IMR-90 (cell line): ENCODE measurements around the gene MGA. TPM values are rescaled to one million over a fixed set of nuclear protein-coding genes. Genes with fewer than 3 reads are reported as not detected.

Experiments used
- ATAC-seq: fragments of 200-7000 bp; cut with Tn5 transposase; 2 replicates; pipeline ENCODE4 v1.9.1; 2020; ENCODE audit warnings: low read depth, mild to moderate bottlenecking, moderate library complexity
- BruUV-seq: library from RNA; stranded (reverse); fragments of 400-500 nt; replicated peaks from 2 replicates; lab custom pipeline; 2021; lab: Mats Ljungman, UMichigan
- CTCF ChIA-PET: fragments of 300-600 bp; formaldehyde crosslinking; extraction: SDS; loops from one replicate; lab custom pipeline; 2021; ENCODE audit warnings: antibody characterized with exemption; lab: Yijun Ruan, JAX
- POLR2A ChIA-PET: fragments of 300-600 bp; sonication (Branson Sonifier 250); formaldehyde crosslinking; loops from one replicate; lab custom pipeline; 2022; ENCODE audit warnings: antibody characterized with exemption; ENCODE audit not compliant: unreplicated experiment; lab: Charles Lee
- DNase-seq: peaks from one replicate; pipeline ENCODE4 v3.0.0; 2013
- H2AFZ ChIP-seq: replicated peaks from 2 replicates; pipeline ENCODE3; 2013; ENCODE audit warnings: low read length, mild to moderate bottlenecking; ENCODE audit not compliant: poor library complexity
- H2AK5ac ChIP-seq: 2 replicates; pipeline ENCODE4 v1.6.1; 2013; ENCODE audit warnings: low read depth, low read length, inconsistent platforms
- H2AK9ac ChIP-seq: replicated peaks from 2 replicates; pipeline ENCODE3; 2013; ENCODE audit warnings: mild to moderate bottlenecking, low read depth, low read length, moderate library complexity; ENCODE audit not compliant: poor library complexity
- H2BK120ac ChIP-seq: 2 replicates; pipeline ENCODE4 v1.6.1; 2013; ENCODE audit warnings: low read depth, low read length, inconsistent platforms
- H2BK15ac ChIP-seq: 3 replicates; pipeline ENCODE4 v1.6.1; 2013; ENCODE audit warnings: low read depth, low read length, inconsistent platforms
- H2BK20ac ChIP-seq: 2 replicates; pipeline ENCODE4 v1.6.1; 2013; ENCODE audit warnings: low read depth, mild to moderate bottlenecking, inconsistent platforms, low read length, moderate library complexity
- H2BK5ac ChIP-seq: 2 replicates; pipeline ENCODE4 v1.6.1; 2013; ENCODE audit warnings: mild to moderate bottlenecking, low read depth, low read length, inconsistent platforms; ENCODE audit not compliant: poor library complexity, severe bottlenecking
- H3K14ac ChIP-seq: replicated peaks from 2 replicates; pipeline ENCODE4 v1.6.1; 2013; ENCODE audit warnings: low read depth, low read length, inconsistent platforms
- H3K18ac ChIP-seq: 2 replicates; pipeline ENCODE4 v1.6.1; 2013; ENCODE audit warnings: low read depth, low read length, control low read depth
- H3K23ac ChIP-seq: 2 replicates; pipeline ENCODE4 v1.6.1; 2013; ENCODE audit warnings: low read depth, low read length, inconsistent platforms
- H3K27ac ChIP-seq: 2 replicates; pipeline ENCODE4 v1.5.1; 2013; ENCODE audit warnings: mild to moderate bottlenecking, control low read depth, low read length; ENCODE audit not compliant: insufficient read depth
- H3K27me3 ChIP-seq: 2 replicates; pipeline ENCODE4 v1.6.1; 2013; ENCODE audit warnings: low read length; ENCODE audit not compliant: control insufficient read depth, insufficient read depth
- H3K36me3 ChIP-seq: 2 replicates; pipeline ENCODE4 v1.6.1; 2013; ENCODE audit warnings: low read length, mixed read lengths; ENCODE audit not compliant: control insufficient read depth, insufficient read depth
- H3K4ac ChIP-seq: 2 replicates; pipeline ENCODE4 v1.6.1; 2013; ENCODE audit warnings: low read depth, low read length, inconsistent platforms
- H3K4me1 ChIP-seq: 2 replicates; pipeline ENCODE4 v1.6.1; 2013; ENCODE audit warnings: low read length, mixed read lengths; ENCODE audit not compliant: control insufficient read depth, insufficient read depth
- H3K4me2 ChIP-seq: 2 replicates; pipeline ENCODE4 v1.6.1; 2013; ENCODE audit warnings: low read depth, mild to moderate bottlenecking, control low read depth, low read length, moderate library complexity
- H3K4me3 ChIP-seq: 2 replicates; pipeline ENCODE4 v1.5.1; 2013; ENCODE audit warnings: low read depth, mild to moderate bottlenecking, control low read depth, low read length, moderate library complexity; ENCODE audit not compliant: insufficient read depth
- H3K56ac ChIP-seq: 2 replicates; pipeline ENCODE4 v1.6.1; 2013; ENCODE audit warnings: low read length, inconsistent platforms; ENCODE audit not compliant: insufficient read depth; ENCODE audit errors: extremely low read depth
- H3K79me1 ChIP-seq, 2 experiments: 2 replicates each; pipeline ENCODE4 v1.6.1; 2013; ENCODE audit warnings: low read length in 2 of 2, inconsistent platforms in 1 of 2, low read depth in 1 of 2
- H3K9ac ChIP-seq: 2 replicates; pipeline ENCODE4 v1.6.1; 2013; ENCODE audit warnings: low read depth, low read length, control low read depth
- H3K9me1 ChIP-seq: 2 replicates; pipeline ENCODE4 v1.6.1; 2013; ENCODE audit warnings: low read length, inconsistent platforms; ENCODE audit not compliant: insufficient read depth
- H3K9me3 ChIP-seq: 2 replicates; pipeline ENCODE4 v1.6.1; 2013; ENCODE audit warnings: low read length; ENCODE audit not compliant: control insufficient read depth, insufficient read depth
- H4K20me1 ChIP-seq: 2 replicates; pipeline ENCODE4 v1.6.1; 2013; ENCODE audit warnings: low read length, inconsistent platforms; ENCODE audit not compliant: insufficient read depth
- H4K5ac ChIP-seq: 2 replicates; pipeline ENCODE4 v1.6.1; 2013; ENCODE audit warnings: mild to moderate bottlenecking, low read depth, low read length, control low read depth
- H4K8ac ChIP-seq, 2 experiments: 2 replicates each; pipeline ENCODE4 v1.6.1; 2013; ENCODE audit warnings: low read depth in 2 of 2, low read length in 2 of 2, control low read depth in 1 of 2, inconsistent platforms in 1 of 2
- H4K91ac ChIP-seq: 2 replicates; pipeline ENCODE4 v1.6.1; 2013; ENCODE audit warnings: low read depth, low read length, inconsistent platforms; ENCODE audit not compliant: insufficient read depth
- BHLHE40 ChIP-seq: fragments of 150-350 bp; IDR thresholded peaks from 2 replicates; pipeline ENCODE4 v1.6.1; 2016; ENCODE audit warnings: mild to moderate bottlenecking, low read depth, low read length
- SMC3 ChIP-seq: fragments of 150-350 bp; IDR thresholded peaks from 2 replicates; pipeline ENCODE4 v1.6.1; 2016; ENCODE audit warnings: low read depth, mild to moderate bottlenecking, antibody characterized with exemption, low read length, moderate library complexity
- WGBS, 2 experiments: methylation state at CpG; one replicate each; pipeline versions ENCODE4 v1.1.5 to v1.1.7; 2013; ENCODE audit warnings: missing lambda C conversion rate in 2 of 2; ENCODE audit not compliant: insufficient read length in 1 of 2; ENCODE audit errors: extremely low coverage in 2 of 2; 5-methylcytosine and 5-hydroxymethylcytosine counted together
- dilution Hi-C: fragments of 300-500 bp; cut with HindIII; formaldehyde crosslinking; loops from one replicate; pipeline ENCODE4 v1.14.3; 2018; ENCODE audit warnings: low sequenced_read_pairs; ENCODE audit not compliant: unreplicated experiment
- in situ Hi-C: fragments of 300-500 bp; cut with MboI; formaldehyde crosslinking; loops from 3 replicates; pipeline ENCODE4 v1.14.3; 2019; ENCODE audit warnings: low sequenced_read_pairs, inconsistent platforms, mixed read lengths
- intact Hi-C: fragments of 100-400 bp; cut with micrococcal nuclease; formaldehyde crosslinking; loops from 2 replicates; pipeline ENCODE4 v1.10.0; 2022
- polyA plus RNA-seq, 3 experiments: library from polyadenylated mRNA; depleted of rRNA; stranded (reverse); fragments of >200 nt; gene quantifications; 2 replicates each; pipeline ENCODE4 v1.2.3, GENCODE V29; 2012; ENCODE audit warnings: low replicate concordance in 1 of 3
- total RNA-seq: library from RNA; depleted of rRNA; stranded (reverse); fragments of >200 nt; gene quantifications from 2 replicates; pipeline ENCODE4 v1.2.3, GENCODE V29; 2012
- TF ChIP-seq, protein P1 (sequence below): fragments of 150-350 bp; IDR thresholded peaks from 2 replicates; pipeline ENCODE4 v1.6.1; 2016; ENCODE audit warnings: low read depth, mild to moderate bottlenecking, low read length, moderate library complexity, borderline replicate concordance

Gene MGA
- total and polyA plus RNA-seq, 2 of the 4 experiments (the other 2 are of a cell fraction): 3.2 to 38.0 TPM

DNA sequence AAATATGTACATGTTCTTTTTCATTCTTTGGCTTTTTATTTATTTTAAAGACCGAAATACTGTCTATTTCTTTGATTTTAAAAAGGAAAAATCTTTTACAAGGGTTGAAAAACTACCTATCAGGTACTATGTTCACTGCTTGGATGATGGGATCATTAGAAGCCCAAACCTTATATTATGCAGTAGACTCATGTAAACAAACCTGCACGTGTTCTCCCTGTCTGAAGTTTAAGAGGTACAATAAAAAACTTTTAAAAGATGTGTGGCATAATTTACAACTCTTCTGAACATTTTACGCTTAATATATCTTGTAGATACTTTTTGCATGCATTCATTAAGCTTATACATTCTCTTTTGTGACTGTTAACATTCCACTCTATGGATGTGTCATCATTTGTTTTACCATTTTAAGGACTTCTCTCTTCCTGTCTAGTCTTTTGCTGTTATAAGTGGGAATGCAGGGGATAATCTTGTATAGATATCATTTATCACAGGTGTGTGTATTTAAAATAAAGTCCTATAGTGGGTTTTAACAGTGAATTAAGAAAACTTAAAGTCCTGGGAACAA, 6.2 kb downstream of the MGA start:
- Histone ChIP-seq H3K4ac (no peak overlapping the region), H3K27ac (no peak overlapping the region), H2BK20ac (no peak overlapping the region), H2BK15ac (no peak overlapping the region), H2BK5ac (peak overlapping the region; percentile 66), H2AK9ac (no peak overlapping the region), H3K9ac (no peak overlapping the region), H3K23ac (no peak overlapping the region), H3K4me3 (no peak overlapping the region), H3K18ac (no peak overlapping the region), H3K56ac (no peak overlapping the region), H3K9me1 (peaks cover 12% of the 10 kb centered on the region; the same call in 1 of the 2 replicates), H4K91ac (no peak overlapping the region), H3K4me2 (peak overlapping the region; percentile 77; the same call in 1 of the 2 replicates), H3K79me1 (peaks cover 31 to 65% of the 10 kb centered on the region in 2 experiments), H2AFZ (no peak overlapping the region), H3K9me3 (no peaks in the 10 kb centered on the region), H3K27me3 (no peaks in the 10 kb centered on the region), H2BK120ac (no peak overlapping the region), H4K8ac (no peak overlapping the region; a peak in 1 of 4 replicates), H3K14ac (no peak overlapping the region), H2AK5ac (no peak overlapping the region), H4K5ac (no peak overlapping the region), H3K36me3 (peaks cover 6% of the 10 kb centered on the region), H3K4me1 (peaks cover 9% of the 10 kb centered on the region), H4K20me1 (peaks cover 54% of the 10 kb centered on the region)
- DNase-seq: peak; percentile 72
- dilution Hi-C loops (no loop called here), in situ Hi-C loops (no loop called here), intact Hi-C loops (no loop called here)
- TF ChIP-seq, protein P1, sequence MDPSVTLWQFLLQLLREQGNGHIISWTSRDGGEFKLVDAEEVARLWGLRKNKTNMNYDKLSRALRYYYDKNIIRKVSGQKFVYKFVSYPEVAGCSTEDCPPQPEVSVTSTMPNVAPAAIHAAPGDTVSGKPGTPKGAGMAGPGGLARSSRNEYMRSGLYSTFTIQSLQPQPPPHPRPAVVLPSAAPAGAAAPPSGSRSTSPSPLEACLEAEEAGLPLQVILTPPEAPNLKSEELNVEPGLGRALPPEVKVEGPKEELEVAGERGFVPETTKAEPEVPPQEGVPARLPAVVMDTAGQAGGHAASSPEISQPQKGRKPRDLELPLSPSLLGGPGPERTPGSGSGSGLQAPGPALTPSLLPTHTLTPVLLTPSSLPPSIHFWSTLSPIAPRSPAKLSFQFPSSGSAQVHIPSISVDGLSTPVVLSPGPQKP: no peak
- TF ChIP-seq SMC3 (no peak), BHLHE40 (peak; percentile 18; the same call in 1 of the 2 replicates)
- BruUV-seq: no TSS peak
- CTCF ChIA-PET: no interaction called here
- ATAC-seq: peak; percentile 72
- no CpG with 5 or more reads among the region's 3 CpGs for WGBS, 2 experiments
- POLR2A ChIA-PET: no interaction called here
